IPS DF 6.9 (cell line): ENCODE measurements around the gene ANP32A.
"Not testable (repeated sequence)": the region's sequence is repeated elsewhere in the genome, so short reads cannot be mapped to it uniquely, and the experiment has no call there.

Experiments used
- DNase-seq: peaks from one replicate; pipeline ENCODE4 v3.0.0-alpha.2; 2013; ENCODE audit warnings: low read depth, low spot score
- H3K27ac ChIP-seq: one replicate; pipeline ENCODE4 v1.5.1; 2013; ENCODE audit warnings: low read length, control low read depth
- H3K27me3 ChIP-seq: 2 replicates; pipeline ENCODE4 v1.6.1; 2013; ENCODE audit warnings: mild to moderate bottlenecking, low read length; ENCODE audit not compliant: control insufficient read depth, insufficient read depth
- H3K36me3 ChIP-seq: 2 replicates; pipeline ENCODE4 v1.6.1; 2013; ENCODE audit warnings: low read length; ENCODE audit not compliant: control insufficient read depth, insufficient read depth
- H3K4me1 ChIP-seq: 2 replicates; pipeline ENCODE4 v1.6.1; 2013; ENCODE audit warnings: low read length; ENCODE audit not compliant: control insufficient read depth, insufficient read depth
- H3K4me3 ChIP-seq: 2 replicates; pipeline ENCODE4 v1.5.1; 2013; ENCODE audit warnings: mild to moderate bottlenecking, low read length
- H3K9me3 ChIP-seq: 2 replicates; pipeline ENCODE4 v1.6.1; 2013; ENCODE audit warnings: low read length, inconsistent platforms; ENCODE audit not compliant: control insufficient read depth, insufficient read depth
- WGBS: extraction: QIAGEN DNeasy Blood & Tissue Kit; methylation state at CpG from one replicate; pipeline ENCODE4 v1.1.7; 2013; ENCODE audit warnings: mixed read lengths, missing lambda C conversion rate; ENCODE audit not compliant: insufficient read length, insufficient coverage; 5-methylcytosine and 5-hydroxymethylcytosine counted together

ANP32A gene

DNA sequence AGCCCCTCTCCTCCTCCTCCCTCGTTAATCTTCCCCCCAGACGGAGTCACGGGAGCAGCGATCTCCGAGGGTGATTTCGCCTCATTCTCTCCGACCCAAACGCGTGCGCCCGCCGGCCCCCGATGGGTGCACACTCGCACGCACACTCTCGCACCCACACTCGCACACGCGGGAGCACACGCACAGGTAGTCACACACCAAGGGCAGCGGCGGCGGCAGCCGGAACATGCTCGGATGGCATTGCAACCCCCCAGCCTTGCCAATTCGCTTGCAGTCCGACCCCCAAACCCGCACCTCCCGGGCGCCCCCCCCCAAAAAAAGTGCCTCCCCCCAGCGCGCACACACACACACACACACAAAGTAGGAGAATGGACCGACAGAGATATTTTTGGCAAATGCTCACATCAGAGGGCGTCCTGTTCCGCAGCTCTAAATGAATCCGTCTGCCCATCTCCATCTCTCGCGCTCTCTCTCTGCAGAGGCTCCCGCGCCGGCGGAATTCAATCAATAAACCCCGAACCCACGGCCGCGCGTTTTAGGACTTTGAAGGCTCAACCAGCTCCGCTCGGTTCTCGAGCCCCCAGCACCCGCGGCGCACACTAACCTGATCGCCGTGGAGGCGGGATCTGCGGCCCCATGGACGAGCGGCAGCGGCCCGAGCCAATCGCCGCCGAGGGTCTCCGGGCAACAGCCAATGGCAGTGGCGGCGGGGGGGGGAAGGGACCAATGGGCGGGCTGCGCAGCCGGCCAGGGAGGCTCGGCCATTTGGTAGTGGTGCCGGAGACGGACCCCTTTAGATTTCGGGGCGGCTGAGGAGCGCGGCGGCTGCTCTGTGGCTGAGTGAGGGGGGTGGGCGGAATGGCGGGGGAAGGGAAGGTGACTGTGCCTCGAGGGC, at the start of gene ANP32A:
TSS of gene ANP32A (minus strand) at position 601 of the 895 bp plus-strand sequence. CDS start at position 457, 144 bp downstream.
- DNase-seq: peak; percentile 67
- H3K27ac ChIP-seq: no peak within 1 kb of the TSS
- H3K27me3 ChIP-seq: peaks cover 12% of the 10 kb centered on the region
- H3K4me3 ChIP-seq: peak within 1 kb of the TSS; percentile 95
- H3K36me3 ChIP-seq: no peaks in the 10 kb centered on the region; the same call in 1 of the 2 replicates
- H3K4me1 ChIP-seq: peaks cover 1% of the 10 kb centered on the region; the same call in 1 of the 2 replicates
- H3K9me3 ChIP-seq: no peaks in the 10 kb centered on the region
- no CpG with 5 or more reads among the region's 81 CpGs for WGBS

GRCh38 chr15:68868296-68868695, 47.6 kb upstream of the ANP32A start:
- no peaks in the 10 kb centered on the region; the same call in 1 of the 2 replicates for H3K9me3 ChIP-seq
- no peaks in the 10 kb centered on the region for H3K36me3 ChIP-seq

GRCh38 chr15:68862415-68862814, 41.7 kb upstream of the ANP32A start:
- no peaks in the 10 kb centered on the region for H3K4me1 ChIP-seq
- no peaks in the 10 kb centered on the region for H3K27me3 ChIP-seq
- H3K27ac ChIP-seq: no peak overlapping the region
- no peak overlapping the region for H3K4me3 ChIP-seq
- no peaks in the 10 kb centered on the region for H3K36me3 ChIP-seq
- H3K9me3 ChIP-seq: no peaks in the 10 kb centered on the region; the same call in 1 of the 2 replicates
- no peak for DNase-seq

More at GRCh38 chr15:68868296-68868695, 47.6 kb upstream of the ANP32A start:
- WGBS: no CpG with 5 or more reads among the region's 2 CpGs
- no peak overlapping the region for H3K27ac ChIP-seq
- no peaks in the 10 kb centered on the region for H3K4me1 ChIP-seq
- DNase-seq: no peak
- H3K4me3 ChIP-seq: no peak overlapping the region
- no peaks in the 10 kb centered on the region for H3K27me3 ChIP-seq

- not testable (repeated sequence) for H3K4me1 ChIP-seq, H3K4me3 ChIP-seq, H3K27ac ChIP-seq, H3K36me3 ChIP-seq, H3K9me3 ChIP-seq, DNase-seq, H3K27me3 ChIP-seq
- no CpG with 5 or more reads among the region's 4 CpGs for WGBS
These were observed 38.0 kb upstream of the ANP32A start for GRCh38 chr15:68858666-68859065.

GRCh38 chr15:68857443-68857842, 36.7 kb upstream of the ANP32A start:
- H3K4me3 ChIP-seq, H3K4me1 ChIP-seq, H3K9me3 ChIP-seq, H3K27ac ChIP-seq, H3K27me3 ChIP-seq, DNase-seq, H3K36me3 ChIP-seq: not testable (repeated sequence)
- no CpG with 5 or more reads among the region's 5 CpGs for WGBS

GRCh38 chr15:68852461-68852860, 31.8 kb upstream of the ANP32A start:
- no peak for DNase-seq
- no peaks in the 10 kb centered on the region for H3K4me1 ChIP-seq
- H3K27ac ChIP-seq: no peak overlapping the region
- no CpG with 5 or more reads among the region's 7 CpGs for WGBS
- no peaks in the 10 kb centered on the region for H3K27me3 ChIP-seq
- H3K4me3 ChIP-seq: no peak overlapping the region
- H3K9me3 ChIP-seq: no peaks in the 10 kb centered on the region
- H3K36me3 ChIP-seq: no peaks in the 10 kb centered on the region

GRCh38 chr15:68851971-68852370, 31.3 kb upstream of the ANP32A start:
- no peaks in the 10 kb centered on the region for H3K27me3 ChIP-seq
- H3K36me3 ChIP-seq: no peaks in the 10 kb centered on the region
- H3K4me1 ChIP-seq: no peaks in the 10 kb centered on the region
- H3K4me3 ChIP-seq: no peak overlapping the region
- H3K27ac ChIP-seq: no peak overlapping the region
- no peak for DNase-seq
- no peaks in the 10 kb centered on the region for H3K9me3 ChIP-seq
- WGBS: no CpG with 5 or more reads among the region's 2 CpGs

GRCh38 chr15:68849497-68849896, 28.8 kb upstream of the ANP32A start:
- Histone ChIP-seq H3K4me3 (no peak overlapping the region), H3K4me1 (no peaks in the 10 kb centered on the region), H3K36me3 (no peaks in the 10 kb centered on the region), H3K27me3 (no peaks in the 10 kb centered on the region), H3K27ac (no peak overlapping the region), H3K9me3 (no peaks in the 10 kb centered on the region)
- no CpG with 5 or more reads among the region's 2 CpGs for WGBS
- no peak for DNase-seq

- Histone ChIP-seq H3K27me3 (no peaks in the 10 kb centered on the region), H3K36me3 (no peaks in the 10 kb centered on the region), H3K27ac (no peak overlapping the region), H3K4me3 (no peak overlapping the region), H3K9me3 (no peaks in the 10 kb centered on the region), H3K4me1 (no peaks in the 10 kb centered on the region)
- no CpG with 5 or more reads among the region's 3 CpGs for WGBS
- no peak for DNase-seq
These were observed 26.2 kb upstream of the ANP32A start for GRCh38 chr15:68846851-68847439.

DNA sequence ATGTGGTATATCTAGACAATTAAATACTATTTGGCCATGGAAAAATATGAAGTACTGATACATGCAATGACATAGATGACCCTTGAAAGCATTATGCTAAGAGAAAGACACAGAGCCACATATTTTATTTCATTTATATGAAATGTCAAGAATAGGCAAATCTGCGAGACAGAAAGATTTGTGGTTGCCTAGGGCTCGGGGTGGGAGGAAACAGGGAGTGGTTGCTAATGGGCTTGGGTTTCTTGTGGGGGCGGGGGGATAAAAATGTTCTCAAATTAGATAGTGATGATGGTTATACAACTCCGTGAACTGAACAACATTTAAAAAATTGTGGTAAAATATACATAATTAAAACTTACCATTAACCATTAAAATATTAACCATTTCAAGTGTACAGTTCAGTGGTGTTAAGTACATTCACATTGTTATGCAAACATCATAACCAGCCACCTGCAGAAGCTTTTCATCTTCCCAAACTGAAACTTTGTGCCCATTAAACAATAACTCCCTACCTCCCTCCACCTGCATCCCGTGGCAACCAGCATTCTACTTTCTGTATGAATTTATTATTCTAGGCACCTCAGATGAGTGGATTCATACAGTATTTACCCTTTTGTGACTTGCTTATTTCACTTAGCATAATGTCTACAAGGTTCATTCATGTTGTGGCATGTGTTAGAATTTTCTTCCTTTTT, 24.3 kb upstream of the ANP32A start:
- Histone ChIP-seq H3K4me1 (no peaks in the 10 kb centered on the region), H3K27ac (no peak overlapping the region), H3K36me3 (no peaks in the 10 kb centered on the region), H3K9me3 (no peaks in the 10 kb centered on the region), H3K4me3 (no peak overlapping the region), H3K27me3 (no peaks in the 10 kb centered on the region)
- no CpG with 5 or more reads among the region's 5 CpGs for WGBS
- no peak for DNase-seq
